Activated T-cell treated with anti-CD3 and anti-CD28 coated beads, Interleukin-2, amount 50 U/mL, for 24 hours (primary cell): ENCODE results near the gene KRT3.

Source experiments
- DNase-seq: peaks from one replicate; pipeline ENCODE4 v3.0.0-alpha.2; 2020
- H3K27ac Mint-ChIP-seq: 2 replicates; pipeline ENCODE4 v1.8.0; 2020; ENCODE audit warnings: mild to moderate bottlenecking, mixed read lengths
- H3K27me3 Mint-ChIP-seq: 2 replicates; pipeline ENCODE4 v1.8.0; 2020; ENCODE audit warnings: mixed read lengths
- H3K36me3 Mint-ChIP-seq: 2 replicates; pipeline ENCODE4 v1.8.0; 2020; ENCODE audit warnings: low read depth, mixed read lengths
- H3K4me1 Mint-ChIP-seq: 2 replicates; pipeline ENCODE4 v1.8.0; 2020; ENCODE audit warnings: low read depth, mixed read lengths
- H3K4me3 Mint-ChIP-seq: 2 replicates; pipeline ENCODE4 v1.8.0; 2020; ENCODE audit warnings: mild to moderate bottlenecking, moderate library complexity, mixed read lengths
- H3K9me3 Mint-ChIP-seq: 2 replicates; pipeline ENCODE4 v1.8.0; 2020; ENCODE audit warnings: mixed read lengths

The KRT3 gene

DNA sequence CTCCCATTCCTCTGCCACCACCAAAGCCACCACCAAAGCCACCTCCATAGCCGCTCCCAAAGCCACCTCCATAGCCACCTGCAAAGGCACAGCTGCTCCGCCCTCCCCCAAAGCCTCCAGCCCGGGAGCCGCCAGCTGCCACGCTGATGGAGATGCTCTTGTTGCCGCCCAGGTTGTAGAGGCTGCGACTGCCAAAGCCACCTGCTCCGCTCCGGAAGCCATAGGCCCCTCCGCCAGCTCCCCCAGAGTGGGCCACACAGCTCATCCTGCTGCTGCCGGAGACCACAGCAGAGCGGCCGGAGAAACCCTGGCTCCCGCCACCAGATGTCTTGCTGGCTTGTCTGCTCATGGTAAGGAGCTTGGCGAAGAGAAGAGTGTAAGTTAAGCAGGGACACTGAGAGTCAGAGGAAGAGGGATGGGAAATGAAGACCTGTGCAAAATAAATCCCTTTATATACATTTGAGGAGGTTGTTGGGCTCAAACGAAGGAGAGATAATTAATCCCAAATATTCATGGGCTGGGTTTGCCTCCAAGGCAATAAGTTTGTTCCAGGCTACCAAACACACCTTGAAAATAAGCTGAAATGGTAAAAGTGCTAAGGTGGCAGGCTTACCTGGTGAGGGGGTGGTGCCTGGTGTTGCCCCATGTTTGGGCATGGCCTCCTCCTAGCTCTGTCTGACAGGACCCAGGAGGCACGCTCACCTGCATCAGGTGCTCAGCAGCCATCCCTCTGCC lies at the start of gene KRT3:
Gene KRT3 (minus strand): TSS at position 424 of the 735 bp plus-strand sequence. CDS start 75 bp downstream, at position 349.
- H3K27me3 Mint-ChIP-seq: peaks cover under 1% of the 10 kb centered on the region
- DNase-seq: no peak
- H3K27ac Mint-ChIP-seq: no peak within 1 kb of the TSS
- H3K9me3 Mint-ChIP-seq: no peaks in the 10 kb centered on the region
- no peak within 1 kb of the TSS for H3K4me3 Mint-ChIP-seq
- H3K36me3 Mint-ChIP-seq: no peaks in the 10 kb centered on the region
- H3K4me1 Mint-ChIP-seq: peaks cover 28% of the 10 kb centered on the region

- Mint-ChIP-seq H3K4me3 (no peak overlapping the region), H3K27me3 (no peaks in the 10 kb centered on the region), H3K4me1 (peaks cover 9% of the 10 kb centered on the region), H3K27ac (no peak overlapping the region), H3K36me3 (no peaks in the 10 kb centered on the region), H3K9me3 (no peaks in the 10 kb centered on the region)
- DNase-seq: no peak
Observed at GRCh38 chr12:52844386-52844785, 48.5 kb upstream of the KRT3 start.

DNA sequence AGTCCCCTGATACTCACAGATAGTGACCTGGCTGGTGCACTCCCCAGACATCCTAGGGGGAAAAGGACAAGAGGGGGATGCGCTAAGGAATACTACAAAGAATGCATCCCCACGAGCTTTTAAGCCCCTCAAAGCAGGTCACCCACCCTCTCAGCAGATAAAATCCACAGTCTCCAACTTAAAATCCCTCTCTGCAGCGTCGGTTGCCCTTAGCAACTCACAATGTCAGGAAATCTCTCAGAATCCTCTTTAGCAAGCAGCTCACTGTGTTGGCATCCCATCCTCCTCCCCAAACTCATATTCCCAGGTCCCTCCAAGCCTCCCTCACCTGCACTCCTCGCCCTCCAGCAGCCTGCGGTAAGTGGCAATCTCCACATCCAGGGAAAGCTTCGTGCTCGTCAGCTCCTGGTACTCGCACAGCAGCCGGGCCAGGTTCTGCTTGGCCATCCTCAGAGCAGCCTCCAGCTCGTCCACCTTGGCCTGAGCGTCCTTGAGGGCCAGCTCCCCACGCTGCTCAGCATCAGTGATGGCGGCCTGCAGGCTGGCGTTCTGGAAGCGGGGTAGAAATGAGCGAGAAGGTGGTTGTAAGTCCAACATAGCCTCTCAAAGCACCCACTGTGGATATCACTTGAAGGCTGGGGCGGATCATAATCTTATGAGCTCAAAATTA lies 43.7 kb upstream of the KRT3 start:
- Mint-ChIP-seq H3K4me1 (peaks cover 45% of the 10 kb centered on the region), H3K4me3 (no peak overlapping the region), H3K27me3 (no peaks in the 10 kb centered on the region), H3K27ac (no peak overlapping the region), H3K36me3 (no peaks in the 10 kb centered on the region), H3K9me3 (no peaks in the 10 kb centered on the region)
- no peak for DNase-seq

GRCh38 chr12:52838609-52839435 lies 42.9 kb upstream of the KRT3 start:
- no peaks in the 10 kb centered on the region for H3K27me3 Mint-ChIP-seq
- H3K4me3 Mint-ChIP-seq: no peak overlapping the region
- no peaks in the 10 kb centered on the region for H3K36me3 Mint-ChIP-seq
- no peak for DNase-seq
- H3K4me1 Mint-ChIP-seq: peaks cover 46% of the 10 kb centered on the region
- no peaks in the 10 kb centered on the region for H3K9me3 Mint-ChIP-seq
- no peak overlapping the region for H3K27ac Mint-ChIP-seq

DNA sequence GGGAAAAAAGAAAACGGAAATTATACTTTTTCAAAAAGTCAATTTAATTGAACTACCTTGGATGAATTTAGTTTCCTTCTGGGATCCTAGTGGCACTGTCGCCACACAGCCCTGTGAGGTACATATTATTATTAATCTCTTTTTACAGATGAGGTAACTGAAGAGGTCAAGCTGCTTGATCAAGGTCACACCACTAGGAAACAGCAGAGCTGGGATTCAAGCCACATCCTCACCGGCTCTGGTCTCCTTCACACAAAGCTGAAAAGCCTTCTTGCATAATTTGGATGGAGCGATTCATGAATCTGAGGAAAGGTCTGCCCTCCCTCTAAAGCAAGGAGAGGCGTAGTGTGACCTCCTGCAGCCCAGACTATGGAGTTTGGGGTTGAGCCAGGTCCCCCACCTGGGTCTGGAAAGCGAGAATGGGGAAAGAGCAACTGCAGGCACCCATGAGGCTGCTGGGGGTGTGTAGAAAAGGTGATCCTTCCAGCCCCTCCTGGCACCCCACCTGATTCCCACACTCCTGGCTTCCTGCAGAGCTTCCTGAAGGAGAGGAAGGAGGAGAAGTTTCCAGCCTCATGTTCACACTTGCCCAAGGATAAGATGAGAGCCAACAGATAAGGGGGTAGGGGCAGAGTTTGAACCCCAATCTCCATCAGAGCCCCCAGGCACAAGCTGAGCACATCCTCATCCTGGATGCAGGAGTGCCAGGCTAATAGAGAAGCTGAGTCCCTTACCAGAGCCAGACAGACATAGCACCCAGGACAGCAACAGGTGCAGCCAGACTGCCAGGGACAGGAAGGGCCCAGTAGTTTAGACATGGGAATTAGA lies 42.1 kb upstream of the KRT3 start:
- DNase-seq: no peak
- H3K27me3 Mint-ChIP-seq: no peaks in the 10 kb centered on the region
- peak overlapping the region; percentile 55 for H3K27ac Mint-ChIP-seq

GRCh38 chr12:52837413-52837741 lies 41.5 kb upstream of the KRT3 start:
- H3K27ac Mint-ChIP-seq: peak overlapping the region; percentile 55
- H3K36me3 Mint-ChIP-seq: no peaks in the 10 kb centered on the region
- no peak overlapping the region for H3K4me3 Mint-ChIP-seq
- no peaks in the 10 kb centered on the region for H3K9me3 Mint-ChIP-seq
- H3K4me1 Mint-ChIP-seq: peaks cover 44% of the 10 kb centered on the region
- no peak for DNase-seq
- H3K27me3 Mint-ChIP-seq: no peaks in the 10 kb centered on the region

More for the DNA sequence above, 42.1 kb upstream of the KRT3 start:
- Mint-ChIP-seq H3K4me3 (no peak overlapping the region), H3K9me3 (no peaks in the 10 kb centered on the region), H3K4me1 (peaks cover 46% of the 10 kb centered on the region), H3K36me3 (no peaks in the 10 kb centered on the region)

DNA sequence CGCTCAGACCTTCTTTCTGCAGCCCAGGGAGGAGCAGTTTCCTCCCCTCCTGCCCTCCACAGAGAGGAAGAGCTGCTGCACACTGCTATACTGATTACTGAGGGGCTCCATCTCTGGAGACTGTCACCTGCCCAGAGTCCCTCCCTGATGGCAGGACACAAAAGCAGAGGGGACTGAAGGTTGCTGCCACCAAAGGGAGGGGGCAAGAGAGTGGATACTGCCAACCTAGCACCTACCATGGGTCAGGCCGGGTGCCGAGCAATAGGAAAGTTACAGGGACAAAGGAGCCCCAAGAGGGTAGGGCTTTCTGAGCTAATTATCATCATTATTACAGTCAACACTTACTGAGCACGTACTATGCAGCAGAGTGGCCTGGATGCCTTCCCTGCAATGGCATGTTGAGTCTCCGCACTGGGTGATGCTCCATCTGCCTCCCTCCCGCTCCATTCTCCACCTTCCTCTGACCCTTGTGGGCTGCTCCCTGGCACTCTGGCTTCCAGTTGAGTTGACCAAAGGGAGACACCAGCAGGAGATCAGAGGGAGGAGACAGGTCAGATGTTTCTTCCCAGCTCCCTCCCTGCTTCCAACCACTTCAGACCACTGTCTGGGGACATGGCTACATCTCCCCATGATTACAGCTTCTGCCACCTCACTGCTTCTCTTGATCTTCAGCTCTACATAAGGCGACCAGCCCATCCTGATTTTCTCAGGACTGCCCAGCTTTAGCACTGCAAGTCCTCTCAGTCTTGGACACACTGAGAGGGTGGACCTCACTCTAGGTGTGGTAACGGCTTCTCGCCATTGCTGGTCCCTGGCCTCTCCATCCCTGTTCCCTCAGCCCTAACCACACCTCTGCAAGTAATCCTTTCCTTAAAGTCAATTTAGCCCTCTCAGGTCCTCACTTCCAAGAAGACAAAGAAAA lies 40.8 kb upstream of the KRT3 start:
- no peak for DNase-seq
- Mint-ChIP-seq H3K4me1 (peaks cover 41% of the 10 kb centered on the region), H3K27me3 (no peaks in the 10 kb centered on the region)

GRCh38 chr12:52836042-52836466 lies 40.1 kb upstream of the KRT3 start:
- Mint-ChIP-seq H3K4me3 (peak overlapping the region; percentile 42), H3K27me3 (no peaks in the 10 kb centered on the region), H3K27ac (peak overlapping the region; percentile 93), H3K36me3 (no peaks in the 10 kb centered on the region), H3K9me3 (no peaks in the 10 kb centered on the region), H3K4me1 (peaks cover 41% of the 10 kb centered on the region)
- peak; percentile 75 for DNase-seq

More for the DNA sequence above, 40.8 kb upstream of the KRT3 start:
- Mint-ChIP-seq H3K4me3 (peak overlapping the region; percentile 42), H3K27ac (peak overlapping the region; percentile 93), H3K36me3 (no peaks in the 10 kb centered on the region), H3K9me3 (no peaks in the 10 kb centered on the region)

GRCh38 chr12:52835271-52836041 lies 39.5 kb upstream of the KRT3 start:
- Mint-ChIP-seq H3K27me3 (no peaks in the 10 kb centered on the region), H3K36me3 (no peaks in the 10 kb centered on the region), H3K4me1 (peaks cover 41% of the 10 kb centered on the region), H3K4me3 (peak overlapping the region; percentile 42), H3K27ac (peak overlapping the region; percentile 93), H3K9me3 (no peaks in the 10 kb centered on the region)
- peak; percentile 43 for DNase-seq

DNA sequence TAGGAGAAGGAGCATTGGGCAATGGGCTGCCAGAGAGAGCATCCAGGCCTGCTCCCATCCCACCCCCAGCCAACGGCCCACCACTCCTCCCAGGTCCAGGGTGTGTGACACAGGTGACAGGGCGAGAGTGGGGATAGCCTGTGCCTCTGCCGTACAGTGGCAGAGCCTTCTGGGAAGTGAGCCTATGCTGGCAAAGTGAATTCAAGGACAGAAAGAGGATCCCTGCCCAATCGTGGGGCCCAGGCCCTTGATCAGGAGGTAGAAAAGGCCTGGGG lies 38.7 kb upstream of the KRT3 start:
- no peak for DNase-seq
- Mint-ChIP-seq H3K36me3 (no peaks in the 10 kb centered on the region), H3K4me1 (peaks cover 41% of the 10 kb centered on the region), H3K4me3 (no peak overlapping the region), H3K9me3 (no peaks in the 10 kb centered on the region), H3K27me3 (no peaks in the 10 kb centered on the region), H3K27ac (peak overlapping the region; percentile 17)

DNA sequence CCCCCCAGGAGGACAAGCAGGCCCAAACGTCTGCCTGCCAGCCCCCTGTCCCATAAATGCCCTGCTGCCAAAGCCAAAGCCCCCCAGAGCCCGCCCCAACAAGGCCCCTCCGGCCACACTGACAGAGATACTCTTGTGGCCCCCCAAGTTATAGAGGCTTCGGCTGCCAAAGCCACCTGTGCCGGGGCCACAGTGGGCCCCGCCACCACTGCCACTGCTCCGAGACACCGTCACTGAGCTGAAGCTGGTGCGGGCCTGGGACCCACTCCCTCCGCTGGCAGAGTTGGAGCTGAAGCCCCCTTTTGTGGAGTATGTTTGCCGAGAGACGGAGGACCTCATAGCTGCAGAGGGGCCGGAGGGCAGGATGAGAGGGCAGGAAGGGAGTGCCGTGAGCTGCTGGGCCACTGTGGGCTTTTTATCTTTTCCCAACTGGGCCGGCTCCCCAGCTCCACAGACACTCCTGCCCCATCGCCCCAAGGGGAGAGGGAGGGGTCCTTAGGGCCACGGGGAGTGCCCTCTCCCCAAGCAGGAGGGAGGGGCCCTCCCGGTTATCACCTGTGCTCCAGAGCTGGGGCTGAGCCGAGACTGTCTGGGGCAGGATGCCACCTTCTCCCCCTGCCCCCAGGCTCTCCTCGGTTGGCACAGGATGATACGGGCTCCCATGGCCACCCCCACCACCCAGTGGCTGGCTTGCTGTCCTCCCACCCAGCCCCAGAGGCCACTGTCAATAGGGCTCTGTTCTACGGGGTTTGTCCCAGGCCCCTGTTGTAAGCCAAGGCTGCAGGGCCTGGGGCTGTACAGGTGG lies 38.2 kb upstream of the KRT3 start, which contains the start of gene KRT79:
Gene KRT79 (minus strand): TSS at position 390 of the 805 bp plus-strand sequence. CDS start 51 bp downstream, at position 339.
- H3K9me3 Mint-ChIP-seq: no peaks in the 10 kb centered on the region
- H3K4me1 Mint-ChIP-seq: peaks cover 42% of the 10 kb centered on the region
- no peak within 1 kb of the TSS for H3K4me3 Mint-ChIP-seq
- peak within 1 kb of the TSS; percentile 93 for H3K27ac Mint-ChIP-seq
- no peaks in the 10 kb centered on the region for H3K27me3 Mint-ChIP-seq
- no peaks in the 10 kb centered on the region for H3K36me3 Mint-ChIP-seq
- no peak for DNase-seq
